Loucy (cell line): ENCODE results near the gene ASPSCR1.

Experiments
- H2AFZ ChIP-seq: fragments of 200-600 bp; sonication (generic); 2 replicates; pipeline ENCODE4 v1.6.0; 2016; ENCODE audit warnings: antibody characterized with exemption, mild to moderate bottlenecking, low read length, moderate library complexity
- H3F3A ChIP-seq: fragments of 200-600 bp; 2 replicates; pipeline ENCODE4 v1.6.0; 2016; ENCODE audit warnings: antibody characterized with exemption, low read depth, mild to moderate bottlenecking
- H3K27me3 ChIP-seq: fragments of 200-600 bp; sonication (generic); 2 replicates; pipeline ENCODE4 v1.6.1; 2014; ENCODE audit warnings: low read length, mild to moderate bottlenecking; ENCODE audit not compliant: insufficient read depth, poor library complexity, severe bottlenecking
- H3K36me3 ChIP-seq: fragments of 200-600 bp; sonication (generic); 2 replicates; pipeline ENCODE4 v1.6.1; 2016; ENCODE audit warnings: low read length; ENCODE audit not compliant: insufficient read depth
- H3K4me1 ChIP-seq: fragments of 200-600 bp; sonication (generic); 2 replicates; pipeline ENCODE4 v1.5.1; 2014; ENCODE audit warnings: low read length, mild to moderate bottlenecking; ENCODE audit not compliant: insufficient read depth, poor library complexity, severe bottlenecking
- H3K4me2 ChIP-seq: fragments of 200-600 bp; sonication (generic); 2 replicates; pipeline ENCODE4 v1.6.0; 2014; ENCODE audit warnings: antibody characterized with exemption, low read length, low read depth, mild to moderate bottlenecking; ENCODE audit not compliant: poor library complexity, severe bottlenecking
- H3K4me3 ChIP-seq: fragments of 200-600 bp; sonication (generic); 2 replicates; pipeline ENCODE4 v1.5.1; 2014; ENCODE audit warnings: low read length, mild to moderate bottlenecking, mixed read lengths; ENCODE audit not compliant: poor library complexity, severe bottlenecking
- H3K79me2 ChIP-seq: fragments of 200-600 bp; sonication (generic); 2 replicates; pipeline ENCODE4 v1.6.1; 2014; ENCODE audit warnings: low read length; ENCODE audit not compliant: insufficient read depth
- H3K9ac ChIP-seq: fragments of 200-600 bp; sonication (generic); 2 replicates; pipeline ENCODE4 v1.6.0; 2014; ENCODE audit warnings: mild to moderate bottlenecking, low read depth, low read length, moderate library complexity; ENCODE audit not compliant: poor library complexity, severe bottlenecking
- H3K9me2 ChIP-seq: fragments of 200-600 bp; sonication (generic); replicated peaks from 2 replicates; pipeline ENCODE4 v1.6.1; 2016; ENCODE audit warnings: low read depth, low read length, mixed read lengths
- H3K9me3 ChIP-seq: fragments of 200-600 bp; sonication (generic); 2 replicates; pipeline ENCODE4 v1.6.1; 2014; ENCODE audit warnings: mild to moderate bottlenecking, antibody characterized with exemption, low read length, low read depth; ENCODE audit not compliant: insufficient read depth
- H4K20me1 ChIP-seq: fragments of 200-600 bp; sonication (generic); 2 replicates; pipeline ENCODE4 v1.6.0; 2014; ENCODE audit warnings: antibody characterized with exemption, low read length, mild to moderate bottlenecking; ENCODE audit not compliant: insufficient read depth, poor library complexity, severe bottlenecking
- CTCF ChIP-seq: fragments of 200-600 bp; sonication (generic); conservative IDR thresholded peaks from 2 replicates; pipeline ENCODE4 v1.5.1; 2014; ENCODE audit warnings: mild to moderate bottlenecking, antibody characterized with exemption, low read length
- EZH2phosphoT487 ChIP-seq: fragments of 200-600 bp; IDR thresholded peaks from 2 replicates; pipeline ENCODE4 v1.6.1; 2018; ENCODE audit warnings: antibody characterized with exemption, mild to moderate bottlenecking, moderate library complexity, borderline replicate concordance

The ASPSCR1 gene

GRCh38 chr17:81998212-81998611 lies 20.8 kb downstream of the ASPSCR1 start:
- no peak overlapping the region for H2AFZ ChIP-seq
- no peak overlapping the region for H3K9ac ChIP-seq
- H3K79me2 ChIP-seq: no peaks in the 10 kb centered on the region
- H3K4me1 ChIP-seq: no peaks in the 10 kb centered on the region
- H4K20me1 ChIP-seq: no peaks in the 10 kb centered on the region
- no peaks in the 10 kb centered on the region for H3K36me3 ChIP-seq
- H3K4me2 ChIP-seq: no peak overlapping the region
- no peak overlapping the region for H3K4me3 ChIP-seq
- no peaks in the 10 kb centered on the region for H3F3A ChIP-seq
- H3K9me2 ChIP-seq: no peaks in the 10 kb centered on the region
- no peak for TF ChIP-seq EZH2phosphoT487
- TF ChIP-seq CTCF: no peak
- H3K9me3 ChIP-seq: no peaks in the 10 kb centered on the region
- no peaks in the 10 kb centered on the region for H3K27me3 ChIP-seq

GRCh38 chr17:81998691-81999438 lies 21.4 kb downstream of the ASPSCR1 start:
- no peak overlapping the region for H3K4me2 ChIP-seq
- TF ChIP-seq CTCF (no peak), EZH2phosphoT487 (no peak)

GRCh38 chr17:81999587-81999975 lies 22.2 kb downstream of the ASPSCR1 start:
- Histone ChIP-seq H3K4me3 (no peak overlapping the region), H4K20me1 (no peaks in the 10 kb centered on the region), H2AFZ (no peak overlapping the region), H3F3A (no peaks in the 10 kb centered on the region), H3K4me2 (no peak overlapping the region), H3K27me3 (no peaks in the 10 kb centered on the region), H3K9me2 (no peaks in the 10 kb centered on the region), H3K9ac (no peak overlapping the region), H3K36me3 (no peaks in the 10 kb centered on the region), H3K4me1 (no peaks in the 10 kb centered on the region), H3K9me3 (no peaks in the 10 kb centered on the region), H3K79me2 (no peaks in the 10 kb centered on the region)
- TF ChIP-seq CTCF (no peak), EZH2phosphoT487 (no peak)

More at GRCh38 chr17:81998691-81999438, 21.4 kb downstream of the ASPSCR1 start:
- H3K4me3 ChIP-seq: no peak overlapping the region
- H4K20me1 ChIP-seq: no peaks in the 10 kb centered on the region
- no peaks in the 10 kb centered on the region for H3K9me2 ChIP-seq
- H3K27me3 ChIP-seq: no peaks in the 10 kb centered on the region
- no peaks in the 10 kb centered on the region for H3K79me2 ChIP-seq
- H2AFZ ChIP-seq: no peak overlapping the region
- H3F3A ChIP-seq: no peaks in the 10 kb centered on the region
- no peaks in the 10 kb centered on the region for H3K36me3 ChIP-seq
- no peaks in the 10 kb centered on the region for H3K4me1 ChIP-seq
- no peaks in the 10 kb centered on the region for H3K9me3 ChIP-seq
- H3K9ac ChIP-seq: no peak overlapping the region
